HG03097 (cell line): ENCODE measurements around the gene TMEM26.
A peak's percentile ranks its signal among the peaks of the same experiment; 100 is the strongest.
"Not testable (repeated sequence)": the region's sequence is repeated elsewhere in the genome, so short reads cannot be mapped to it uniquely, and the experiment has no call there.

Experiments used
- ATAC-seq: cut with Tn5 transposase; IDR thresholded peaks from one replicate; pipeline ENCODE4 v1.9.1; 2021; ENCODE audit not compliant: unreplicated experiment, low FRiP score

The TMEM26 gene

GRCh38 chr10:61406736-61407135, 46.4 kb downstream of the TMEM26 start:
- ATAC-seq = no peak

DNA sequence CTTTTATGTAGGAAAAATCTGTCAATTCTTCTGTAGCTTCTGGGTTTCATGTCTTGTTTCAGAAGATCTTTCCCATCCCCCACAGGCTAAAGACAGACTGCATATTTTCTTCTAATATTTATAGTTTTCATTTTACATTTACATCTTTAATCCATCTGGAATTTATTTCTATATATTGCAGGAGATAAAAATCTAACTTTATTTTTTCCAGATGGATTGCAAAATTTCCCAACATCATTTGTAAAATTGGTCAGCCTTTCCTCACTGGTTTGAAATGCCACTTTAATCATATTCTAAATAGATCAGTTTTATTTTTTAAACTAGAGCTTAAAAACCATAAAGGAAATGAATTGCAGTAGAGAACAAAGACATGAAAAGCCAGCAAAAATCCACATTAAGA, 46.9 kb downstream of the TMEM26 start:
- ATAC-seq = no peak

DNA sequence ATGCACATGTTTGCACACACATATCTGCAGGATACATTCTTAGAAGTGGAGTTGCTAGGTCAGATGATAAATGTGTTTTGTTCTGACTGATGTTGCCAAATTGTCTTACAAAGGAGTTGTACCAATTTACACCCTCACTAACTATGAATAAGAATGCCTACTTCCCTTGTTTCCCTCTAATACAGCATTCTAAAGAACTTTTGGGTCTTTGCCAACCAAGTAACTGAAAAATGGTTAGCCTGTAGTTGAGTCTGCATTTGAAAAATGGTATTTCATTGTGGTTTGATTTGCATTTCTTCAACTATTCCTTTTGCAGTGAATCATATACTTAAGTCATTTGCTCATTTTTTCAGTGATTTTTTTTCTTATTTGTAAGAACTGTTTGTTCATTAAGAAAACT, 48.4 kb downstream of the TMEM26 start:
- no peak for ATAC-seq

GRCh38 chr10:61400524-61400923, 52.7 kb downstream of the TMEM26 start:
- no peak for ATAC-seq

DNA sequence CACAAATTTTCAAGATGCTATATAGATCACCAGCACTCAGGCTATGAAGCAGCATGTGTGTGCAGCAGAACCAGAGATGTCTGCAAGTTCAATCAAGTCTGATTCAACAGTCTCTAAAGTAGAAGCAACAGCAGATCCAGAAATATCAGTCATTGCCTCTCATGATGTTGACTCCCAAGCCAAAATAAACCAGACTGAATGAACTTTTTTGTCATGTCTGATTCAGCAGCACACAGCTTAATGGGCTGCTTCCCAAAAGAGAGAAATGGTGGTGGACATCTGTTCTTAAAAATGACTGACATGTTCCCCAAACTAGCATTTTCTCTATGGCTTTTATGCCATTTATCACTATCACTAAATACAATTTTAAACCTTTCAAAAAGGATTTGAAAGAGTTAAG, 53.8 kb downstream of the TMEM26 start:
- ATAC-seq = no peak

DNA sequence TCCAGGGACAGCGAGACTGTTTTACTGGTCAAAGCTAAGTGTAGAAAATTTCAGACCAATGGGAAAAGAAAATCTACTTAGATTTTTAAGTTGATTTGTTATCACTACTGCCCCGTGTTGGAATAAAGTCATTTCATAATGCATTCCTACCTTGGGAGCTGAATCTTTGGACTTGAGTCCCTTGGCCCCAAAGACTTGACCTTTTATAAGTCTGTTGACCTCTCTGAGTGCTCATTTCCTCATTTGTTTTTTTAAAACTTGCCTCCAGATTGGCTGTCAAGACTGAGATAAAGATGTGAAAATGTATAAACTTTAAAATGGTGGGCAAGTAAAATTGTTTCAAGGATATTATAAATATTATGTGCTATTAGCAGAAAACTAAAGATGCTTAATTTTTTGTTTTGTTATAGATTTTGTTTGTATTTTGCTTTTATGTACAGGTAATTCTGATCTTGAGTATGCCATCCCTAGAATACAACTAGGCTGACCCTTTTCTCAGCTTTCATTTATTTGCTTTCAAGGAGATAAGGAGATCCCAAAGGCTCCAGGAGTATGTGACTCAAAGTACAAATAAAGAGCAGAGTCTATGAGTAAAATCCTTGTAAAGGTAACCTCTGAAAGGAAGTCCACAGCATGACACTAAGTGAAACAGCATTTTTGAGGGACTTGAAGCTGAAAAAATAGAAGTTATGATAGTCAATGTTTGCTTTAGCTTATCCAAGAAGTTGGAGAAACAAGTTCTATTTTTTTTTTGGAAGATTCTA, 54.6 kb downstream of the TMEM26 start:
- no peak for ATAC-seq

- peak; percentile 66 for ATAC-seq
These were observed 55.8 kb downstream of the TMEM26 start for GRCh38 chr10:61397175-61397986.

DNA sequence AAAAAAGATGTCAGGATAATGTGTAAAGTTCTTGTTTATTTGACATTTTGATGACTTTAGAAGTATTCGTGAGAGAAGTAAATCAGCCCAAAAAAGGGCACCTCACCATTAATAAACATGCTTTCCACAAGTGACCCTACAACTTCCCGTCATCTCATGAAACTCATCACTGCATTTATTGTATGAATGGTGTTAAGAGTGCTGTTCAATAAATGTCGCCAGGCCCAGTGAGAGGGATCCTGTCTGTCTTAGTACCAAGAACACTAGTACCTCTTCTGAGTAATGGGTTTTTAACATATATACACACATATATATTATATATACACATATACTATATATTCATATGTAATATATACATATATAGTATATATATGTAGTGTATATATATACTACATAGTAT, 61.9 kb downstream of the TMEM26 start:
- ATAC-seq = peak; percentile 27

GRCh38 chr10:61390851-61391250, 62.3 kb downstream of the TMEM26 start:
- peak; percentile 95 for ATAC-seq

DNA sequence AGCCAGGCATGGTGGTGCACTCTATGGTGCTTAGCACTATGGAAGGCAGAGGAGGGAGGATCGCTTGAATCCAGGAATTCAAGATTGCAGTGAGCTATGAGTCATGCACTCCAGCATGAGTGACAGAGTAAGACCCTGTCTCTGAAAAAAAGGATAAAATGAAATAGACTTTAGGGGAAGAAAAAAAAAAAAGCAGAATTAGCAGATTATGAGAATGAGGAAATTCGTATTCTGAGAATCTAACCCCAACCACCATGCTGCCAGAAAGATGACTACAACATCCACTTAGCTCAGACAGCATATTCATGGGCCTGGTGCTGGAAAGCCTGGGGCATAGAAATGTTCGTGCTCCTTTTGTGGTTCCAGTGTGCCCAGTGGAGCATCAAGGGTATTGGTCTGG, 63.3 kb downstream of the TMEM26 start:
- no peak for ATAC-seq

- not testable (repeated sequence) for ATAC-seq
These were observed 64.2 kb downstream of the TMEM26 start for GRCh38 chr10:61388986-61389385.

- ATAC-seq = no peak
These were observed 67.8 kb downstream of the TMEM26 start for GRCh38 chr10:61385231-61386001.

GRCh38 chr10:61381153-61381552, 72.0 kb downstream of the TMEM26 start:
- ATAC-seq = not testable (repeated sequence)

GRCh38 chr10:61378865-61379264, 74.3 kb downstream of the TMEM26 start:
- ATAC-seq = no peak

DNA sequence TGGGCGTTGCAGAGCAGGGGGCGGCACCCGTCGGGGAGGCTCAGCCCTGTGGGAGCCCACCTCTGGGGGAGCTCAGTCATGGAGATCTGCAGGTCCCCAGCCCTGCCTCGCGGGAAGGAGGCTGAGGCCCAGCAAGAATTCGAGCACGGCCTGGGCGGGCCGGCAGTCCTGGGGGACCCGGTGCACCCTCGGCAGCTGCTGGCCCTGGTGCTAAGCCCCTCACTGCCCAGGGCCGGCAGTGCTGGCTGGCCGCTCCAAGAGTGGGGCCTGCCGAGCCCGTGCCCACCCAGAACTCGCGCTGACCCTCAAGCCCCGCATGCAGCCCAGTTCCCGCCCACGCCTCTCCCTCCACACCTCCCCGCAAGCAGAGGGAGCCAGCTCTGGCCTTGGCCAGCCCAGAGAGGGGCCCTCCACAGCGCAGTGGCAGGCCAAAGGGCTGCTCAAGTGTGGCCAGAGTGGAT, 76.2 kb downstream of the TMEM26 start:
- no peak for ATAC-seq

DNA sequence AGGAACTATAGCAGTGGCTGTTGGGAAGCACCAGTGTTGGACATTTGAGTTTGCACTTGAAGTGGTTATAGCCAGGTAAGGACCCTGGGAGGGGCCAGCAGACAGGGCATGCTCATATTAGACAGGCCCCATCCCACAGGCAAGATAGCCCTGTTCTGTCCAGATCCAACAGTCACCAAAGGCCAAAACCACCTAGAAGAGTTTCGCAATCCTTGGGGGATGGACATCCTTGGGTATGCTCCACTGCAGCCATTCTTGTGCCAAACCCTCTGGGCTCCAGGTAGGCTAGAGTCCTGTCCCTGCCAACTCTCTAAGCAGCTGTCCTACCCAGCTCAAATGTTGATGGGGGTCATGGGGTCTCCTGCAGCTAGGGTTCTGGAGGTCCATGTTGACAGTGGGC, 76.8 kb downstream of the TMEM26 start:
- no peak for ATAC-seq

- no peak for ATAC-seq
These were observed 86.8 kb downstream of the TMEM26 start for GRCh38 chr10:61366365-61366764.

DNA sequence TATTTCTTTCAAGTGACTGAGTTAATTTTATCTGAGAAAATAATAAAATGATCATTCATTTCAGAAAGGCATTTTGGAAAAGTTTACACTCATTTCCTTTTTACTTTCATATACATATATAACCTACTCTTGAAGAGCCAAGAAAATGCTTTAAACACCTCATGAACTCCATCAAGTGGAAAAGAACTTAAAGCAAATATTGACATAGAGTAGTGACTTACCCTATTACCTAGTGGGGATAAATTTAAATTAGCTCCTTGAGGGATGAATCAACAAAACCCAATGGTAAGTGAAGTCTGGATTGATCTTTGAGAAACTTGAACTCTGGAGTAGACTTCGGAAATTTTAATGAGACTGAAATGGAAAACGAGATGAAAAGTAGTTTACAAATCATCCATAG, 88.6 kb downstream of the TMEM26 start:
- ATAC-seq = no peak

DNA sequence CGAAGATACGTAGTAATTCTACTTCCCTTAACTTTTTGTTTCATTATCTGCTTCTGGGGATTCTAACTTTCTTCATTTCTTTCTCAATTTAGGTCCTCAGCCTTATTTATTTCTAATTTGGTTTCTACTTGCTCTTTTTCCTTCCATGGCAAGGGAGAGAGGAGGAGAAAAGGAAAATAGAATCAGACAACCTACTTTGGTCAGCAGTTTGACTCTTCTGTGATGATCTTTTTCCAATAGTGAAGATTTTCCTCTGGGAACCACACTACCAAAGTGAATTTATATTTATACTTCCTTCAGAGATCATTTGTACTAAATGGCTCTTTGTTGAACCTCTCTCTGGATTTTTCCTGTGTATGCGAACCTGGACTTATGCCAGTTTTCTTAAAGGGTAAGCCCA, 90.2 kb downstream of the TMEM26 start:
- no peak for ATAC-seq

GRCh38 chr10:61359452-61359851, 93.7 kb downstream of the TMEM26 start:
- ATAC-seq = no peak

GRCh38 chr10:61357687-61358086, 95.5 kb downstream of the TMEM26 start:
- no peak for ATAC-seq
